ENCODE measurements around the gene REXO4.

DNA sequence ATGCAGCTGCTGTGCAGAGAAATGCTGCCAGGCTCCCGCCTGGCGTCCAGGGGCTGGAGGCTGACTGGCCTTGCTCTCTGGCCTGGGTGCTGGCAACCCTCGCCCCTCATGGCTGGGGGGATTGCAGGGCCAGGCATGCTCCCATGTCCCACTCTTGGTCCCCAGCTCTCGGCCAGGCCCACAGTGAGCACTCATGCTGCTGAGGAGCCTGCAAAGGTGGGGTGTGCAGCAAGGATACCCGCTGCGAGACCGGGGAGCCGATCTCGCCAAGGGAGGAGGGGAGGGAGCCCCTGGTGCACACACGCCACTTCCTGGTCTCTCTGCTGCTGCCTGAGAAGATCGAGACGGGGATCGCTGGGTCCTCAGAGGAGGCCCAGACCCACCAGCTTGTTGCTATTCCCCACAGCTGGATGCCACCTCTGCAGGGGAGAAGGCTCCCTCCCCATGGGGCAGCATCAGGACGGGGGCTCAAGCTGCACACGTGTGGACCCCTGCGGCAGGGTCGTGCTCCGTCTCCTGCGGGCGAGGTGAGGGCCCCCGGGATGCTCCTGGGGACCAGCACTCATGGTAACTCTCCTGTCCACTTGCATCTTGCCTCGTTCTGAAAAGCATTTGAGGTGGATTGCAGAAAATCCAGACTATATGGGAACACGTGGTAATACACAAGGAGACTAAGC lies 27.6 kb upstream of the REXO4 start:
- TF ChIP-seq, protein P1, sequence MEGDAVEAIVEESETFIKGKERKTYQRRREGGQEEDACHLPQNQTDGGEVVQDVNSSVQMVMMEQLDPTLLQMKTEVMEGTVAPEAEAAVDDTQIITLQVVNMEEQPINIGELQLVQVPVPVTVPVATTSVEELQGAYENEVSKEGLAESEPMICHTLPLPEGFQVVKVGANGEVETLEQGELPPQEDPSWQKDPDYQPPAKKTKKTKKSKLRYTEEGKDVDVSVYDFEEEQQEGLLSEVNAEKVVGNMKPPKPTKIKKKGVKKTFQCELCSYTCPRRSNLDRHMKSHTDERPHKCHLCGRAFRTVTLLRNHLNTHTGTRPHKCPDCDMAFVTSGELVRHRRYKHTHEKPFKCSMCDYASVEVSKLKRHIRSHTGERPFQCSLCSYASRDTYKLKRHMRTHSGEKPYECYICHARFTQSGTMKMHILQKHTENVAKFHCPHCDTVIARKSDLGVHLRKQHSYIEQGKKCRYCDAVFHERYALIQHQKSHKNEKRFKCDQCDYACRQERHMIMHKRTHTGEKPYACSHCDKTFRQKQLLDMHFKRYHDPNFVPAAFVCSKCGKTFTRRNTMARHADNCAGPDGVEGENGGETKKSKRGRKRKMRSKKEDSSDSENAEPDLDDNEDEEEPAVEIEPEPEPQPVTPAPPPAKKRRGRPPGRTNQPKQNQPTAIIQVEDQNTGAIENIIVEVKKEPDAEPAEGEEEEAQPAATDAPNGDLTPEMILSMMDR (IDR thresholded peaks at IDR 0.05; ENCODE audit: insufficient read depth, low read depth, low read length): no peak
- TF ChIP-seq EZH2 (IDR thresholded peaks at IDR 0.05; ENCODE audit: insufficient read depth, low read length): no peak

Measured in astrocyte (in vitro differentiated cells and primary cell).